Fibroblast of lung (primary cell): ENCODE data around the gene GSPT1.

ENCODE experiments used
- CTCF ChIP-seq, 2 donors: IDR thresholded peaks in 1 of 2; conservative IDR thresholded peaks in 1 of 2; 1 replicate in 1 of 2; 2 replicates in 1 of 2; pipeline ENCODE4 v1.5.1; 2011 to 2012; ENCODE audit warnings: low read length in 2 of 2, control low read depth in 1 of 2, inconsistent platforms in 1 of 2, low read depth in 1 of 2, mild to moderate bottlenecking in 1 of 2
- EZH2 ChIP-seq: IDR thresholded peaks from 2 replicates; pipeline ENCODE4 v1.5.1; 2012; ENCODE audit warnings: low read length, control low read depth, mild to moderate bottlenecking; ENCODE audit errors: missing control alignments

DNA sequence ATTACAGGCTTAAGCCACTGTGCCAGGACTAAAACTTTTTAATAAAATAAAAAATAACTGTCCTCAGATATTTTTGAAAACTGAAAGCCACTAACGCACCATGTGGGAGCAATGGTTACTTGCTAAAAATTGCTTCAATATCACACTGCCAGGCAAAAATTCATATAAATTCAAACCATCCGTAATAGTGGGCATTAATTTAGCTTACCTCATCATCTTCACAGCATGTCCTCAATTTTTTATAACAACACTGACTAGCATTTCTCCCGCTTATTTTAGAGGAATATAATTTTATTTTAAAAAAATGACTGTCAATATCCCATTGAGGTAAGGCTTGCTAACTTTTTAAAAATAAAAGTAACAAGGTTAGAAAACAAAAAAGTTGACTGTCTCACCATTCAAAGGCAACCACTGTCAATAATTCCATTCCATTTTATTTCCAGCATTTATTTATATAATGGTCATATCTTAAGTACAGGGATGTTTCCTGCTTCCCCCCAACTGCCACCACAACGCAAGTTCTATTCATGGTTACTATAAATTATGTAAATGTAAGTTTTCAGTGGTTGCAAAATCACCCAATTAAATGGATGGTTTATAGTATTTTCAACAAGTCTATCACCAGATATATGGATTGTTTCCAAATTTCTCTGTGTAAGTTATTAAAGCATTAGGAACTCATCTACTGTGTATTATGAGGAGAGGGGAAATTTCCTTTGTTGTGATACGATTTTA lies 25.4 kb downstream of the GSPT1 start:
- TF ChIP-seq CTCF (conservative IDR thresholded peaks at IDR 0.05 in 1 of 2, IDR thresholded peaks at IDR 0.05 in 1 of 2; ENCODE audit: low read depth in 1 of 2, low read length in 2 of 2) (no peak), EZH2 (no peak)
